ENCODE measurements around the gene IRAK2.

IRAK2 gene

GRCh38 chr3:10188804-10189556 lies 24.3 kb downstream of the IRAK2 start:
- in situ Hi-C loops (cut with MboI; ENCODE audit: low sequenced_read_pairs), result no loop called here

GRCh38 chr3:10189557-10190354 lies 25.0 kb downstream of the IRAK2 start:
- in situ Hi-C loops (cut with MboI; ENCODE audit: low sequenced_read_pairs), result no loop called here

- in situ Hi-C loops (cut with MboI; ENCODE audit: low sequenced_read_pairs), result no loop called here
These were observed 28.4 kb downstream of the IRAK2 start for GRCh38 chr3:10192953-10193691.

- in situ Hi-C loops (cut with MboI; ENCODE audit: low sequenced_read_pairs), result no loop called here
These were observed 29.1 kb downstream of the IRAK2 start for GRCh38 chr3:10193692-10194327.

GRCh38 chr3:10194328-10195071 lies 29.8 kb downstream of the IRAK2 start:
- in situ Hi-C loops (cut with MboI; ENCODE audit: low sequenced_read_pairs), result no loop called here

GRCh38 chr3:10195366-10196089 lies 30.8 kb downstream of the IRAK2 start:
- in situ Hi-C loops (cut with MboI; ENCODE audit: low sequenced_read_pairs), result no loop called here

GRCh38 chr3:10196389-10197052 lies 31.8 kb downstream of the IRAK2 start:
- in situ Hi-C loops (cut with MboI; ENCODE audit: low sequenced_read_pairs), result no loop called here

- in situ Hi-C loops (cut with MboI; ENCODE audit: low sequenced_read_pairs), result no loop called here
These were observed 33.5 kb downstream of the IRAK2 start for GRCh38 chr3:10198226-10198625.

- in situ Hi-C loops (cut with MboI; ENCODE audit: low sequenced_read_pairs), result no loop called here
These were observed 34.3 kb downstream of the IRAK2 start for GRCh38 chr3:10198761-10199649.

GRCh38 chr3:10204921-10205320 lies 40.2 kb downstream of the IRAK2 start:
- in situ Hi-C loops (cut with MboI; ENCODE audit: low sequenced_read_pairs), result no loop called here

- in situ Hi-C loops (cut with MboI; ENCODE audit: low sequenced_read_pairs), result no loop called here
These were observed 40.9 kb downstream of the IRAK2 start for GRCh38 chr3:10205451-10206165.

GRCh38 chr3:10206166-10206511 lies 41.4 kb downstream of the IRAK2 start:
- in situ Hi-C loops (cut with MboI; ENCODE audit: low sequenced_read_pairs), result no loop called here

- in situ Hi-C loops (cut with MboI; ENCODE audit: low sequenced_read_pairs), result no loop called here
These were observed 48.6 kb downstream of the IRAK2 start for GRCh38 chr3:10213156-10213792.

- in situ Hi-C loops (cut with MboI; ENCODE audit: low sequenced_read_pairs), result no loop called here
These were observed 51.1 kb downstream of the IRAK2 start for GRCh38 chr3:10215578-10216368.

- in situ Hi-C loops (cut with MboI; ENCODE audit: low sequenced_read_pairs), result no loop called here
These were observed 52.6 kb downstream of the IRAK2 start for GRCh38 chr3:10217359-10217758.

GRCh38 chr3:10219737-10220136 lies 55.0 kb downstream of the IRAK2 start:
- in situ Hi-C loops (cut with MboI; ENCODE audit: low sequenced_read_pairs), result no loop called here
